Measurements from ENCODE around the gene PIBF1.

DNA sequence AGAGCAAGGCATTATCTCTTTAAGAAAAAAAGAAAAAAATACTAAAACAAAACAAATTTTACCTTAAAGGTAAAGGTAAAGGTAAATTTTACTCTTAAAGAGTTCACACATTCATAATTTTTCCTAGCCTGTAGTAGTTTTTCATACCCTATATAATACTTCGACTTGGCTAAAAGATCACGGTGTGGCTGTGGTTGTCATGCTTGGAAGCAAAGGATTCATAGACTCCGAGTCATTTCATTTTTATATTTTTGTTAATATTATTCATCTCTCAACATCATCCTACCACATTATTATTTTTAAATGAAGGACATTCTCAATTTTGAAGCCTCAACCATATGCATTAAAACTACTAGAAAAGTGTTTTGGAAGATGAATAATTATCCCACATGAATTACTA lies 52.7 kb downstream of the PIBF1 start:
- no peak for TF ChIP-seq EZH2 (IDR thresholded peaks at IDR 0.05; ENCODE audit: borderline replicate concordance, low read depth, low read length, severe bottlenecking)
- TF ChIP-seq, protein P1, sequence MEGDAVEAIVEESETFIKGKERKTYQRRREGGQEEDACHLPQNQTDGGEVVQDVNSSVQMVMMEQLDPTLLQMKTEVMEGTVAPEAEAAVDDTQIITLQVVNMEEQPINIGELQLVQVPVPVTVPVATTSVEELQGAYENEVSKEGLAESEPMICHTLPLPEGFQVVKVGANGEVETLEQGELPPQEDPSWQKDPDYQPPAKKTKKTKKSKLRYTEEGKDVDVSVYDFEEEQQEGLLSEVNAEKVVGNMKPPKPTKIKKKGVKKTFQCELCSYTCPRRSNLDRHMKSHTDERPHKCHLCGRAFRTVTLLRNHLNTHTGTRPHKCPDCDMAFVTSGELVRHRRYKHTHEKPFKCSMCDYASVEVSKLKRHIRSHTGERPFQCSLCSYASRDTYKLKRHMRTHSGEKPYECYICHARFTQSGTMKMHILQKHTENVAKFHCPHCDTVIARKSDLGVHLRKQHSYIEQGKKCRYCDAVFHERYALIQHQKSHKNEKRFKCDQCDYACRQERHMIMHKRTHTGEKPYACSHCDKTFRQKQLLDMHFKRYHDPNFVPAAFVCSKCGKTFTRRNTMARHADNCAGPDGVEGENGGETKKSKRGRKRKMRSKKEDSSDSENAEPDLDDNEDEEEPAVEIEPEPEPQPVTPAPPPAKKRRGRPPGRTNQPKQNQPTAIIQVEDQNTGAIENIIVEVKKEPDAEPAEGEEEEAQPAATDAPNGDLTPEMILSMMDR (IDR thresholded peaks at IDR 0.05; ENCODE audit: borderline replicate concordance, extremely low read depth, low read length, poor library complexity, severe bottlenecking): no peak

Data from DND-41 (cell line).